HTR-8/SVneo (cell line): Measurements from ENCODE around the gene RPRML.
"Not testable (repeated sequence)": the region's sequence is repeated elsewhere in the genome, so short reads cannot be mapped to it uniquely, and the experiment has no call there.

Experiments
- DNase-seq: peaks from one replicate; pipeline ENCODE4 v3.0.0; 2011; ENCODE audit warnings: low spot score, mixed read lengths; ENCODE audit not compliant: insufficient read length
- FAIRE-seq: peaks from 2 replicates; lab custom pipeline; 2011; peaks lifted over from hg19 to GRCh38; lab: Jason Lieb, UNC

RPRML gene

DNA sequence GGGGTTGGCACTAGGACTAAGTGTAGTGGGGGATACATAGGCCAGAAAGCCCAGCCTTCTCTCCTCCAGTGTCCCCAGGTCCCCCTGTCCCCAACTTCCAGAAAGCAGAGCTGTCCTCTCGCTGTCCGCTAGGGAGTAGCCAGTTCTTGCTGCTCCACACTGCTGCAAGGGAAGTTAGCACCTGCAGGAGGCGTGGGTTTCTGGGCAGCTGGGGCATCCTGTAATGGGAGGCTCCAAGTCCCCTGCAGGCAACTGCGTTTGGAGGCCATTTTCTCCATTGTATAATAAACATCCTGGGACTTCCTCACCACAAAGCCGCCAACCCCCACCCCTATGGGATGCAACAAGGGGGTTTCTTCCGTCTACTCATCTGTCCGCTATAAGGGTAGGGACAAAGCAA, 1.7 kb downstream of the RPRML start:
- FAIRE-seq (no peak), DNase-seq (peak; percentile 62)

DNA sequence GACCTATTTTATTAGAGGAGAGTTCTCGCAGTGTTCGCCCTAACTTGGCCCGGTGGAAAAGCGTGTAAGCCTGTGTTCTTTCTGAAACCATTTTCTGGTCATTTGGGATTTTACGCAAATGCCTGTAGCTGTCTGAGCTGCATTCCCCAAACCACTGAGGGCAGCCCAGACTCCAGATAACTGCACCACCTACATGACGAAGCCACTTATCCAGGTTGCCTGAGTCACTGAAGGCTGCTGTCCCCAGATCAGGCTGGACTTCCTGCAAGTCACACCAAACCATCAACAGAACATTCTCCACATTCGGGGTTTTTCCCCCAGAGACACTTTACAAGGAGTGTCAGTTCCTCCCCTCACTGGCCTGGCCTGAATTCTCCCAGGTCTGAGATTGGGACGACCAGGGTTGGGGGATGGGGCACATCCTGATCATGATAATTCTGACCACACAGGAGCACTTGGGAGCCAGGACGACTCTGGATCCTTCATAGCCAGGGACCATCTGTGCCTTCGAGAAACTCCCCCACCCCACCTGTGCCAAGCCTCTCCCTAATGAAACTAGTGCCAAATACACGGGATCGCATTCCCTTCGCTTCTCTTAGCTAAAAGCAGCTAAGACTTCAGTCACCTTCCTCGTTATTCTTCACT, 2.3 kb downstream of the RPRML start:
- DNase-seq (peak; percentile 38), FAIRE-seq (peak; percentile 77)

DNA sequence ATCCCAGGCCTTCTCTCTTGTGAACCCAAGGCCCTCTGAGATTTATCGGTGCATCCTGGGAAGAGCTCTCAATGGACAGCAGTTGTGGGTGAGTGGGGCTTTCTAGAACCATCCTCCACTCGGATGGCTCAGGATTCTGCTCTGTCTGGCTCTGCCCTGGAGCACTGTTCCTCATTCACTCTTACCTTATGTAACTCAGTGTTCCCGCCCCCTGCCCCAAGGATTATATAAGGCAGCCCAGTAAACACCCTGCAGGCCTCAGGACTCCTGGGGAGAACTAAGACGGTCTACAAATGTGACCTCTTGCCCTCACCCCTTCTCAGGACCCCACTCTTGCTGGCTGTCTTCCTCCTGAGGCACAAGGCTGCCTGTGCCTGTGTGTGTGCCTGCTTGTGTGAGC, 3.8 kb downstream of the RPRML start:
- DNase-seq (no peak), FAIRE-seq (peak; percentile 74)

DNA sequence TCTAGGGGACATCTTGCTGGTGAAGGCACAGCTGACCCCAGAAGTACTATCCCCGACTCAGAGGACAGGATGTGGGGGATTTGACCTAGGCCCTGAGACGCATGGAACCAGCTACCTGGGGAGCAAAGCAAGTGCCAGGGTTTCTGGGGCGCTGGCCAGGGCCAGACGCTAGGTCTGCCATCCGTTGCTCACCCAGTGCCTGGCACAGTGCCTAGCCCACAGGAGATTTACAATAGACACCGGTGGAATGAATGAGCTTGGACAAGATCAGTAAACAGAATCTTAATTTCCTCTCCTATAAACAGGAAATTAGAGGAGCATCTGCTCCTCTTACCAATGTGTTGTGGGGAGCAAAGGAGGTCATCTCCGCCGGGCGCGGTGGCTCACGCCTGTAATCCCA, 5.0 kb downstream of the RPRML start:
- no peak for DNase-seq
- no peak for FAIRE-seq

DNA sequence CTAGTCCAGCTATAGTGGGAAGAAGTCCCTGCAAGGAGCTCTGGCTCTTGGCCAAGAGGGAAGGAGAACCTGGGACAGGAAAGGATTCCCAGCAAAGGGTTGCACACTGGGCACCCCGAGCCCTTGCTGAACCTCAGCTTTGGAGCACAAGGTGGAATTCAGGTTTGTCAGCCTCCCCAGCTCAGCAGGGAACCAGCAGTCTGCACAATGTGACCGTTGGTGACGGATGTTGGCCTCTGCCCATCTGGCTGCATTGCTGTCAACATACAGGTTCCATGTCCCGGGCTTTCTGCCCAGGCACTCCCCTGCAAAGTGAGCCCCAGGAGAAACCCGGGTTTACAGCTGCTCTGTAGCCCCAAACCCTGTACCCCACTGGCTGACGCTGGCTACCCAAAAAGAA, 6.7 kb downstream of the RPRML start:
- FAIRE-seq, result no peak
- DNase-seq, result no peak

DNA sequence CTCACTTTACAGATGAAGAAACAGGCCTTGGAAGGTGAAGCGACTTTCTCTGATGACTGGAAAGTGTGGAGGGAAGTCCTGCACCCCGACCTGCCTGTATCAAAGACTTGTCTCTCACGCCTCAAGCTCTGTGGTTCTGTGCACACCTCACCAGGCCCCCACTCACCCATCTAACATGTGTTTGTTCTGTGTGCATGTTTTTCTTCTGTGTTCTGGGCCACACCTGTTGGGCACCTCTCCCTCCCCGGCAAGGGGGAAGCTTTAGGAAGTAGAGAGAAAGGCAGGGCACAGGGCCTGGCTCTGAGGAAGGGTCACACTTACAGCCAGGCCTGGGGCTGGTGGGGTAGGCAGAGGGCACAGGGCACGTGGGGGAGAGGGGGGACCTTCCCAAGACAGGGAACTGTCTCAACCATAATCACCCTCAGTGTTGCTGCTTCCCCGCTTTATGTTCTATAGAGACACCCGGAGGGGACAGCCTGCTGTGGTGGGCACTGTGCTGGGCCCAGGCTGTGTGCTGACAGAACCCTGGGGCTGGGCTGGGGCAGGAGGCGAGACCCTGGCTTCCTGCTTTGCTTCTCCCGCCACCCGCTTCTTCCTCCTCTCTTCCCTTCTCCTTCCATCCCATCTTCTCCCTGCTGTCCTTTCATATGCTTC, 7.3 kb downstream of the RPRML start:
- DNase-seq (no peak), FAIRE-seq (no peak)

DNA sequence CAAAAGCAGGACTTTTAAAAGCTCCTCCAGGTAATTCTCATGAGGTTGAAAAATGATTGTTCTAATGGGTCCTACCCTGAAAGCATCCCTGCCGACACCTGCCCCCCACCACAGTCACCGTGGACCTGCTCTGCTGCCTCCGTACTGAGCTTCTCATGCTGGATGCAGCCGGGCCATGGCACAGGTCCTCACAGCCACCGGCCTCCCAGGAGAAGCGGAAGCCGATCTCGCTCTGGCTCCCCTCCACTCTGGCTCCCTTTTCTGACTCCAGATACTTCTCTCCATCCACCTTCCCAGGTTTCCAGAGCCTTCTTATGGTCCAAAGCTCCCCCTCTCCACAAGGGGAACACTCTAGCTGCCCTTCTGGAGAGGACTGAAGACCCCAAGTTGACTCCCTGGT, 10.2 kb downstream of the RPRML start:
- FAIRE-seq (no peak), DNase-seq (no peak)

DNA sequence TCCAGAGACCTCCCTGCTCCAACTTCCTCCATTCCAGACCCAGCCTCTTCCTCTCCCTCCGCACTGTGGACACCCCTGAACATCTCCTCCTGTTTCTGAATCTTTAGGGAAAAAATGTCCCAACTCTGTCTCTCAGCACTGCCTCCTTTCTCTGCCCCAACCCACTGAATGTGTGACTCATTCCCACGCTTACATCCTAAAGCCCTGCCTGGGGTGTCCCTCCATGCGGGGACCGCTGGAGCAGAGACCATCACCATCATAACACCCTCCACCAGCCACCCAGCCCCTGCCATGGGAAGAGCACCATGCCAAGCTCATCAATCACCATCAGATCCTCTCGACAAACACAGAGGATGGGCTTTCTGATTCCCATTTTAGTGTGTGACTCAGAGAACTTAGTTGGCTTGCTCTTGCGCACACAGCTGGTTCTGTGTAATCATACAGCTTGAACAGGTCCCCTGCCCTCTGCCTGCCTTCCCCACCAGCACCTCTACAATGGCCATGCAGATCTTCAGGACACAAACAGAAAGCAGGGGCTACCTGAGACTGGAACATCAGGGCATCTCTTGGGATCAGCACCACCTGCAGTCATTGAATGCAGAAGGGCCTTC, 10.7 kb downstream of the RPRML start:
- FAIRE-seq (peak; percentile 31), DNase-seq (no peak)

DNA sequence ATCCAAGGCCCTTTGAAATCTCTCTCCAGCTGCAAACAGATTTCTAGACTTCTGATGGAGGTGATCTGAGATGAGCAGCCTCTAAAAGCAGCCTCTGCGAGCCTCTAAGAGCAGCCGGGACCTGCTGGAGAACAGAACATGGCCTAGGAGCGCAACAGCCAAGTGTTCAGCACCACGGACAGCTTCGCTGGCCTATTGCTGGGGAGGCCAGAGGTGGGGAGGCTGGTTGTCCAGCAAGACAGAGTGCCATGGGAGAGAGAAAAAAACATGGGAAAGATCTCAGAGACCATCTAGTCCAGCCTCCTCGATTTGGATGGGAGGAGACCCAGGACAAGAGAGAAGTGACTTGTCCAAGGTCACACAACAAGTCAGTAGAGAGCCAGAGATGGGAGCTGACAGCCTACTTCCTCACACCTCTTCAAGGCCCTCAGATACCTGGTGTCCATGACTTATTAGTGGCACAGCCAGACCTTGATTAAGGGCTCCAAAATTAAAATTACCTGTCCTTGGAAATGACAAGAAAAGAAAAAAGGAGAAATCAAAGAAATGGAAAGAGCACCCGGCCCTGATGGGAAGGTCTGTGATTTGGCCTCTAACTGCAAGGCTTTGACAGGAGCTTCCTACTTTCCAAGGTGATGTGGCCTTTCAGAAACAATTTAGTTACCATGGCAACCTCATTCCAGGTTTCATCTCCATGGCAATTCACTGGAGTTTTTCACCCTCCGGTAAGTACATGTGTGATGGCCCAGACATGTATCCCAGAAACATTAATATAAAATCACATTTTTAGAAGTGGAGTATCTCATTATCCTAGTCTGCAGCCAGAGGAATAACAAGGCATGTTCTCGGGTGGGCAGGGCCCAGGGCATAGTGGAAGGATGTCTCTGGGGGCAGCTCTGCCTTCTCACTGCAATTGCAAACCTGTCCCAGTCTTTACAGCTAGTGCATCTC, 14.5 kb downstream of the RPRML start:
- FAIRE-seq (no peak), DNase-seq (no peak)

DNA sequence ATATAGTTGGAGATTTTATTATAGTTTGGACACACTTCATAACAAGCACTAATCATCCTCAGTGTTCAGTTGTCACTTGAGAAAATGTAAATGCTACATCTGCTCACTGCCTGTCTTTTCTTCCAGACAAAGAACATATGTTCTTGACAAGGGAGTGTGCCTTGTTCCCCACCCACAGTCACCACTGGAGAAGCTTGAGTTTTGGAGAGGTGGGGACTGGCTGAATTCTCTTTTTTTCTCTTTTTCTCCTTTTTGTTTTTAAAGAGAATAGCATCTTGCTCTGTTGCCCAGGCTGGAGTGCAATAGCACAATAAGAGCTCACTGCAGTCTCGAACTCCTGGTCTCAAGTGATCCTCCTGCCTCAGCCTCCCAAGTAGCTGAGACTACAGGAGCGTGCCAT, 15.5 kb downstream of the RPRML start:
- DNase-seq, result no peak
- FAIRE-seq, result no peak

DNA sequence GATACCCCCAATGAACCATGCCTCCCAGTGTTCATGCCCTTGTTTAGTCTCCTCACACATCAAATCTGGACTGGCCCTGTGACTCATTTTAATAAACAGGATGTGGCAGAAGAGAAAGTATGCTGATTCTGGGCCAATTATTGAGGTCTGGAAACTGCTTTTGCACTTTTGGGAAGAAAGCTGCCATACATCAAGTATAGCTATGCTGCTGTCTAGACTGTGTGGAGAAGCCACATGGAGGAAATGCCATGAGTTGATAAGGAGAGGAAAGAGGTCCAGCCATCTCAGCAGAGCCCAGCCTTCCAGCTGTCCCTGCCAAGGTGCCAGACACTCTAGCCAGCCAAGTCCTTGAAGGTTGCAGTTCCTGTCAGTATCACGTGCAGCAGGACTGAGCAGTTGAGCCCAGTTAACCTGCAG, 16.7 kb downstream of the RPRML start:
- FAIRE-seq (peak; percentile 38), DNase-seq (no peak)

DNA sequence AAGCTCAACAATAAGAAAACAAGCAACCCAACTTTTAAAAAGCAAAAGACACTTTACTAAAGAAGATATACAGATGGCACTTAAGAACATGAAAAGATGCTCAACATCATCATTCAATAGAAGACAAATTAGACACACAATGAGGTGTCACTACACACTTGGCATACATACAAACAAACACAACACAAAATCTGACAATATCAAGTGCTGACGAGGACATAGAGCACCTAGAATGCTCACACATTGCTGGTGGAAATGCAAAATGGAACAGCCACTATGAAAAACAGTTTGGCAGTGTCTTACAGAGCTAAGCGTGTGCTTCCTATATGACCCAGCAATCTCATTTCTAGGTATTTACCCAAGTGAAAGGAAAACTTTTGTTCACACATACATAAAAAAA, 18.9 kb downstream of the RPRML start:
- no peak for DNase-seq
- FAIRE-seq, result no peak

DNA sequence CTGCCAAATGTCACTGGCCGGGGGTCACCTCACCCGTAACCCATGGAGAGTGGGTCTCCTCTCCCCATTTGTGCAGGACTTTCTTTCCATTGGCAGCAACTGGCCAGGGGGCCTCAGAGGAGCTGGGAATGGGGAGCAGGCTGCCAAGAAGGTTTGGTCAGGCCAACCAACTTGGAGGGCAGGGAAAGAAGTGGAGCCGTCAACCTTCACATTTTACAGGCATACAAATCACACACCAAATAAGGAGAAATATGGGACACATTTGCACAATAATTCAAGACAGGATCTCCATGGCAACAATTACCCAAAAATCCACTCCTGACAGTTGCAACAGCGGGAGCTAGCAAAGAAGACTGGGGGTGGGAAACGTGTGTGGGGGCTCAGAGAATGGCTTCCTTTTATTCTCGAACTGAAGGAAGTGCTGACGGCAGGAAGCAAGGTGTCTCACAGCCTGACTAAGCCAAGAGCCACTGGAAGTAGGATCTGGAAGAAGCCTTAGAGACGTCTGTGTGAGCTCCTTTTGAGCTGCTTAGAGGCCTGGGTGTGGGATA, 20.9 kb downstream of the RPRML start:
- FAIRE-seq, result no peak

DNA sequence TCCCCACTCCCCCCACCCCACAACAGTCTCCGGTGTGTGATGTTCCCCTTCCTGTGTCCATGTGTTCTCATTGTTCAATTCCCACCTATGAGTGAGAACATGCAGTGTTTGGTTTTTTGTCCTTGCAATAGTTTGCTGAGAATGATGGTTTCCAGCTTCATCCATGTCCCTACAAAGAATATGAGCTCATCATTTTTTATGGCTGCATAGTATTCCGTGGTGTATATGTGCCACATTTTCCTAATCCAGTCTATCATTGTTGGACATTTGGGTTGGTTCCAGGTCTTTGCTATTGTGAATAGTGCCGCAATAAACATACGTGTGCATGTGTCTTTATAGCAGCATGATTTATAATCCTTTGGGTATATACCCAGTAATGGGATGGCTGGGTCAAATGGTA, 25.9 kb downstream of the RPRML start:
- FAIRE-seq, DNase-seq: not testable (repeated sequence)

More for the DNA sequence above, 20.9 kb downstream of the RPRML start:
- no peak for DNase-seq

DNA sequence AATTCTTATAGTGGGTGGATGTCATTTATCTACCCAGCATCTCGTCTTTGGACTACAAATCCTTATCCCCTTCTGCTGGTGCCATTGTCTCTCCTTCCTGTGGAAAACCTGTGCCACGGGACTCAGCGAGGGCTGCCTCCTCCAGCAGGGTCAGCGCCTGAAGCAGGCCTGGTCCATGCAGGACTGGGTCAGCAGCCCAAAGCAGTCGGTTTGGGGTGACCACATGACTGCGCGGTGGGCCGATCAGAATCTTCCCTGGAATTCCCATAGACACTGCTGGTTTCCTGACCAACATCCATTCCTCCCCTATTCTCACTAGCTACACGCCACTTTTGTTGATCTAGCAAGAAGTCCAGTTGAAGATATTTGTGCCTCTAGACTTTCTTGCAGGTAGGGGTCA, 26.9 kb downstream of the RPRML start:
- FAIRE-seq, result peak; percentile 72

DNA sequence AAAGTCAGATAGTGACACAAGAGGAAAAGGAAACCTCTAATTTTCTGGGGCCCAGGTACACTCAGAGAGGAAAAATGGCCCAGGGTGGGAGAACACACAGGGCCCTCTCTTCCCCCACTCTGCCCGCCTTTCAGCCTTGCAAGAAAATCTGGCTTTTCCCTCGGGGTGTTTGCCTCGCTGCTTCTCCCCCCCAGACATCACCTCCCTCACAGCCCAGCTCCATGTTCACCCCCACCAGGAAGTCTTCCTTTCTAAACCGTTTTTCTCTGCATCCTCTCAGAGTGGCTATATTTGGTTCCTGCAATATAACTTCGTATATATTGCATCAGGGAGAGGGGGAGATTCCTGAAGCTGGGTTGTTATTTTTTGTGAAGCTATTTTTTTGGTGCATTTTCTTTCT, 27.3 kb downstream of the RPRML start:
- FAIRE-seq, result no peak

More for the DNA sequence above, 26.9 kb downstream of the RPRML start:
- DNase-seq, result no peak

DNA sequence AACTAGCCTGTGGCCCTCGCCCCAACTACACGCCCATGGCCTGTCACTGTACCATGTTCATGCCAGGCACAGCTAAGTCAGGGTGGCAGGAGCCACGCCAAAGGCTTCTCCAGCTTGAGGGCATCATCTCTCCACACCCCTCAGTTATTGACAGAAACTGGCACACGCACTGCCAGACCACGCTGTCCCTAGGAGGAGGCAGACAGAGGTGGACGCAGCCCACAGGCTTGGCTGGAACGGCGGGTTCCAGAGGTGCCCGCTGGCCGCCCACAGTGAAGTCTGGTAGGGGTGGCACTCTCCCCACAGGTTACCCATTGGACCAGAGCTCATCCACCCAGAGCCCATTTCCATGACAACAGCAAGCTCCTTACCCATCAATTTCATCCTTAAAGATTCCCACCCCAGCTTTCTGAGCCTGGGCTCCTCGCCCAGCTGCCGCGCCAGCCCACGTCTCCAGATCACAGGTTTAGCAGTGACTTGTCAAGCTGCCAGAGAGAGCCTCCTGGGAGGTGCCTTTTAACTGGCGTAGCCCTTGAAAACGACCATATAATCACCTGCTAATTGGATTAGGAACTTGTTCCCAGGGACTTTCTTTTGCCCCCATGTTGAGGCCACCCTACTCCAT, 27.9 kb downstream of the RPRML start:
- FAIRE-seq (peak; percentile 54), DNase-seq (no peak)

More for the DNA sequence above, 27.3 kb downstream of the RPRML start:
- DNase-seq, result no peak

DNA sequence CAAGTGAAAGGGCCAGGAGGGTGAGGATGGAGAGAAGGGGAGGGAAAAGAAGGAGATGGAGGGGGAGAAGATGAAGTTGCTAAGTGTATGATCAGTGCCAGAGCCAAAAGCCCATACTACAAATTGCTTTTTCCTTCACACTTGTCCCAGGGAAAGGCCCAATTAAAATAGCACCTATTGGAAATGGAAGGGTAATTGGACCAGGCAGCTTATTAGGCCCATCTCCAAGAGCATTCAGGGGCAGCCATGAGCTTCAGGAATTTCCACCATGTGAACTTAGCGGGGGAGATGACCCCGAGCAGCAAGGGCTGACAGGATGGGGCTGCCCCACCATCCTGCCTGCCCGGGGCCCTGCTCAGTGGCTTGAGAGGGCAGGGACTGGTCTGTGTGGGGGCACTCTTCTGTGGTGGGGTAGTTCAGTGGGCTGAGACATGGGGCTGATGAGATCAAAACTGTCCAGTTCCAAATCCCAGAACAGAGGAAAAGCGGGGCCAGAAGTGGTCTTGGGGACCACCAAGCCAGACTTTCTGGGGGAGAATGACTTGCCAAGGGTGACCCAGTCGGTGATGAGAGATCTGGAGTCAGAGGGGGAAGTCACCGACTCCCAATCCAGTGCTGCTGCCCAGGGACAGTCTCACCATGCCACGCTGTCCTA, 28.6 kb downstream of the RPRML start:
- FAIRE-seq (peak; percentile 68), DNase-seq (no peak)
